Stimulated activated naive CD4-positive, alpha-beta T cell treated with Interleukin-2 at 50 U/mL for 16 hours (primary cell): Measurements from ENCODE around the gene LRFN2.

Experiments used
- DNase-seq: peaks from one replicate; lab custom pipeline; 2025; lab: John Stamatoyannopoulos, UW

The LRFN2 gene

GRCh38 chr6:40543776-40544175 lies 43.4 kb downstream of the LRFN2 start:
- no peak for DNase-seq

GRCh38 chr6:40543146-40543545 lies 44.0 kb downstream of the LRFN2 start:
- no peak for DNase-seq

GRCh38 chr6:40542175-40542764 lies 44.9 kb downstream of the LRFN2 start:
- no peak for DNase-seq

GRCh38 chr6:40541556-40542174 lies 45.5 kb downstream of the LRFN2 start:
- no peak for DNase-seq

- no peak for DNase-seq
Observed at GRCh38 chr6:40540790-40541189, 46.4 kb downstream of the LRFN2 start.

GRCh38 chr6:40539853-40540252 lies 47.3 kb downstream of the LRFN2 start:
- DNase-seq, result no peak

- no peak for DNase-seq
Observed at GRCh38 chr6:40538556-40538955, 48.6 kb downstream of the LRFN2 start.

GRCh38 chr6:40537446-40537845 lies 49.7 kb downstream of the LRFN2 start:
- DNase-seq, result no peak

GRCh38 chr6:40536442-40536841 lies 50.7 kb downstream of the LRFN2 start:
- DNase-seq, result no peak

GRCh38 chr6:40535819-40536380 lies 51.3 kb downstream of the LRFN2 start:
- DNase-seq, result no peak

- DNase-seq, result no peak
Observed at GRCh38 chr6:40535110-40535818, 51.9 kb downstream of the LRFN2 start.

GRCh38 chr6:40532349-40533000 lies 54.7 kb downstream of the LRFN2 start:
- no peak for DNase-seq

- DNase-seq, result no peak
Observed at GRCh38 chr6:40529919-40530318, 57.2 kb downstream of the LRFN2 start.

- no peak for DNase-seq
Observed at GRCh38 chr6:40529040-40529439, 58.1 kb downstream of the LRFN2 start.

- no peak for DNase-seq
Observed at GRCh38 chr6:40528051-40528450, 59.1 kb downstream of the LRFN2 start.

GRCh38 chr6:40526036-40526435 lies 61.1 kb downstream of the LRFN2 start:
- DNase-seq, result no peak

GRCh38 chr6:40524797-40525585 lies 62.2 kb downstream of the LRFN2 start:
- no peak for DNase-seq

- DNase-seq, result no peak
Observed at GRCh38 chr6:40523505-40524172, 63.5 kb downstream of the LRFN2 start.

- no peak for DNase-seq
Observed at GRCh38 chr6:40521496-40521895, 65.7 kb downstream of the LRFN2 start.

GRCh38 chr6:40520678-40521077 lies 66.5 kb downstream of the LRFN2 start:
- DNase-seq, result no peak

GRCh38 chr6:40520084-40520483 lies 67.1 kb downstream of the LRFN2 start:
- no peak for DNase-seq
